ENCODE measurements around the gene LHX5. TPM values are rescaled to one million over a fixed set of nuclear protein-coding genes. Genes with fewer than 3 reads are reported as not detected.

The LHX5 gene
- 3.0 TPM for polyA plus RNA-seq (2013, experiment 1 of 2)
- polyA plus RNA-seq (2013, experiment 2 of 2), result 4.6 TPM

- under 1% methylated on average over 43 of the region's 43 CpGs for WGBS
- Histone ChIP-seq H3K9me3 (ENCODE audit: insufficient read depth, low read depth, low read length) (no peaks in the 10 kb centered on the region), H3K36me3 (ENCODE audit: insufficient read depth, low read length) (peaks cover 3% of the 10 kb centered on the region; the same call in 1 of the 2 replicates), H3K4me3 (ENCODE audit: low read length) (peak within 1 kb of the TSS; percentile 64), H3K27me3 (ENCODE audit: insufficient read depth, low read length) (peaks cover 100% of the 10 kb centered on the region), H3K4me1 (ENCODE audit: insufficient read depth, low read length) (peaks cover 42% of the 10 kb centered on the region), H3K27ac (ENCODE audit: low read depth, low read length) (no peak within 1 kb of the TSS), H3K9ac (ENCODE audit: low read depth, low read length) (peak within 1 kb of the TSS; percentile 56; the same call in 1 of the 2 replicates)
Observed at GRCh38 chr12:113471619-113472171, at the start of gene LHX5. LHX5 (minus strand) TSS chr12:113471871; CDS start chr12:113471498, 373 bp downstream.

GRCh38 chr12:113519464-113520307 lies 48.0 kb upstream of the LHX5 start:
- peaks cover 8% of the 10 kb centered on the region for H3K4me1 ChIP-seq (ENCODE audit: insufficient read depth, low read length)
- no peak overlapping the region for H3K4me3 ChIP-seq (ENCODE audit: low read length)
- 33% methylated on average over 36 of the region's 40 CpGs for WGBS
- no peak overlapping the region for H3K9ac ChIP-seq (ENCODE audit: low read depth, low read length)
- no peaks in the 10 kb centered on the region for H3K36me3 ChIP-seq (ENCODE audit: insufficient read depth, low read length)
- H3K27ac ChIP-seq (ENCODE audit: low read depth, low read length), result no peak overlapping the region
- H3K9me3 ChIP-seq (ENCODE audit: insufficient read depth, low read depth, low read length), result no peaks in the 10 kb centered on the region
- peaks cover 29% of the 10 kb centered on the region for H3K27me3 ChIP-seq (ENCODE audit: insufficient read depth, low read length)

- Histone ChIP-seq H3K36me3 (ENCODE audit: insufficient read depth, low read length) (no peaks in the 10 kb centered on the region), H3K4me1 (ENCODE audit: insufficient read depth, low read length) (peaks cover 15% of the 10 kb centered on the region), H3K27ac (ENCODE audit: low read depth, low read length) (peak overlapping the region; percentile 78; the same call in 1 of the 2 replicates), H3K4me3 (ENCODE audit: low read length) (peak overlapping the region; percentile 33), H3K27me3 (ENCODE audit: insufficient read depth, low read length) (peaks cover 34% of the 10 kb centered on the region), H3K9me3 (ENCODE audit: insufficient read depth, low read depth, low read length) (no peaks in the 10 kb centered on the region), H3K9ac (ENCODE audit: low read depth, low read length) (peak overlapping the region; percentile 10; the same call in 1 of the 2 replicates)
- WGBS, result under 1% methylated on average over 25 of the region's 31 CpGs
Observed at GRCh38 chr12:113515082-113515856, 43.6 kb upstream of the LHX5 start.

GRCh38 chr12:113514602-113515001 lies 42.9 kb upstream of the LHX5 start:
- WGBS, result 35% methylated on average over 8 of the region's 8 CpGs
- Histone ChIP-seq H3K36me3 (ENCODE audit: insufficient read depth, low read length) (no peaks in the 10 kb centered on the region), H3K4me1 (ENCODE audit: insufficient read depth, low read length) (peaks cover 15% of the 10 kb centered on the region), H3K9ac (ENCODE audit: low read depth, low read length) (peak overlapping the region; percentile 10; the same call in 1 of the 2 replicates), H3K27me3 (ENCODE audit: insufficient read depth, low read length) (peaks cover 33% of the 10 kb centered on the region), H3K9me3 (ENCODE audit: insufficient read depth, low read depth, low read length) (no peaks in the 10 kb centered on the region), H3K4me3 (ENCODE audit: low read length) (peak overlapping the region; percentile 33), H3K27ac (ENCODE audit: low read depth, low read length) (peak overlapping the region; percentile 78; the same call in 1 of the 2 replicates)

GRCh38 chr12:113512568-113512967 lies 40.9 kb upstream of the LHX5 start:
- peaks cover 18% of the 10 kb centered on the region for H3K27me3 ChIP-seq (ENCODE audit: insufficient read depth, low read length)
- H3K9me3 ChIP-seq (ENCODE audit: insufficient read depth, low read depth, low read length), result no peaks in the 10 kb centered on the region
- no peak overlapping the region for H3K4me3 ChIP-seq (ENCODE audit: low read length)
- no peaks in the 10 kb centered on the region for H3K36me3 ChIP-seq (ENCODE audit: insufficient read depth, low read length)
- H3K4me1 ChIP-seq (ENCODE audit: insufficient read depth, low read length), result peaks cover 15% of the 10 kb centered on the region
- H3K27ac ChIP-seq (ENCODE audit: low read depth, low read length), result no peak overlapping the region
- 28% methylated on average over 3 of the region's 3 CpGs for WGBS
- H3K9ac ChIP-seq (ENCODE audit: low read depth, low read length), result no peak overlapping the region

- H3K9ac ChIP-seq (ENCODE audit: low read depth, low read length), result no peak overlapping the region
- H3K36me3 ChIP-seq (ENCODE audit: insufficient read depth, low read length), result no peaks in the 10 kb centered on the region
- H3K27me3 ChIP-seq (ENCODE audit: insufficient read depth, low read length), result no peaks in the 10 kb centered on the region
- no peak overlapping the region for H3K4me3 ChIP-seq (ENCODE audit: low read length)
- H3K4me1 ChIP-seq (ENCODE audit: insufficient read depth, low read length), result no peaks in the 10 kb centered on the region
- no peaks in the 10 kb centered on the region for H3K9me3 ChIP-seq (ENCODE audit: insufficient read depth, low read depth, low read length)
- WGBS, result 89% methylated on average over 2 of the region's 2 CpGs
- H3K27ac ChIP-seq (ENCODE audit: low read depth, low read length), result no peak overlapping the region
Observed at GRCh38 chr12:113506867-113507266, 35.2 kb upstream of the LHX5 start.

- no peaks in the 10 kb centered on the region for H3K36me3 ChIP-seq (ENCODE audit: insufficient read depth, low read length)
- H3K9ac ChIP-seq (ENCODE audit: low read depth, low read length), result no peak overlapping the region
- H3K9me3 ChIP-seq (ENCODE audit: insufficient read depth, low read depth, low read length), result no peaks in the 10 kb centered on the region
- peaks cover 7% of the 10 kb centered on the region for H3K4me1 ChIP-seq (ENCODE audit: insufficient read depth, low read length)
- H3K27ac ChIP-seq (ENCODE audit: low read depth, low read length), result no peak overlapping the region
- H3K27me3 ChIP-seq (ENCODE audit: insufficient read depth, low read length), result no peaks in the 10 kb centered on the region
- no peak overlapping the region for H3K4me3 ChIP-seq (ENCODE audit: low read length)
- WGBS, result 74% methylated on average over 7 of the region's 7 CpGs
Observed at GRCh38 chr12:113505941-113506340, 34.3 kb upstream of the LHX5 start.

GRCh38 chr12:113504917-113505316 lies 33.2 kb upstream of the LHX5 start:
- H3K27ac ChIP-seq (ENCODE audit: low read depth, low read length), result no peak overlapping the region
- H3K36me3 ChIP-seq (ENCODE audit: insufficient read depth, low read length), result no peaks in the 10 kb centered on the region
- 84% methylated on average over 8 of the region's 8 CpGs for WGBS
- no peaks in the 10 kb centered on the region for H3K27me3 ChIP-seq (ENCODE audit: insufficient read depth, low read length)
- no peak overlapping the region for H3K9ac ChIP-seq (ENCODE audit: low read depth, low read length)
- no peak overlapping the region for H3K4me3 ChIP-seq (ENCODE audit: low read length)
- H3K4me1 ChIP-seq (ENCODE audit: insufficient read depth, low read length), result peaks cover 17% of the 10 kb centered on the region
- H3K9me3 ChIP-seq (ENCODE audit: insufficient read depth, low read depth, low read length), result no peaks in the 10 kb centered on the region

GRCh38 chr12:113500782-113501311 lies 29.2 kb upstream of the LHX5 start:
- H3K36me3 ChIP-seq (ENCODE audit: insufficient read depth, low read length), result no peaks in the 10 kb centered on the region
- no peaks in the 10 kb centered on the region for H3K9me3 ChIP-seq (ENCODE audit: insufficient read depth, low read depth, low read length)
- no peak overlapping the region for H3K27ac ChIP-seq (ENCODE audit: low read depth, low read length)
- H3K4me1 ChIP-seq (ENCODE audit: insufficient read depth, low read length), result peaks cover 17% of the 10 kb centered on the region
- 0 out of 2 replicates have a peak overlapping the region, but pooled peaks have one; percentile 2 for H3K9ac ChIP-seq (ENCODE audit: low read depth, low read length)
- H3K4me3 ChIP-seq (ENCODE audit: low read length), result no peak overlapping the region
- WGBS, result 28% methylated on average over 7 of the region's 9 CpGs
- no peaks in the 10 kb centered on the region for H3K27me3 ChIP-seq (ENCODE audit: insufficient read depth, low read length)

- H3K4me1 ChIP-seq (ENCODE audit: insufficient read depth, low read length), result peaks cover 17% of the 10 kb centered on the region
- no peaks in the 10 kb centered on the region for H3K36me3 ChIP-seq (ENCODE audit: insufficient read depth, low read length)
- no peak overlapping the region for H3K9ac ChIP-seq (ENCODE audit: low read depth, low read length)
- no peaks in the 10 kb centered on the region for H3K27me3 ChIP-seq (ENCODE audit: insufficient read depth, low read length)
- no peaks in the 10 kb centered on the region for H3K9me3 ChIP-seq (ENCODE audit: insufficient read depth, low read depth, low read length)
- no peak overlapping the region for H3K4me3 ChIP-seq (ENCODE audit: low read length)
- no peak overlapping the region for H3K27ac ChIP-seq (ENCODE audit: low read depth, low read length)
- 46% methylated on average over 8 of the region's 8 CpGs for WGBS
Observed at GRCh38 chr12:113500306-113500675, 28.6 kb upstream of the LHX5 start.

Data from HUES64 (cell line).